HepG2 (cell line): Measurements from ENCODE around the gene SDC4. TPM values are rescaled to one million over a fixed set of nuclear protein-coding genes. Genes with fewer than 3 reads are reported as not detected.
A peak's percentile ranks its signal among the peaks of the same experiment; 100 is the strongest.

Source experiments
- CBX1 ChIP-seq: IDR thresholded peaks from one replicate; pipeline ENCODE4 v1.6.1; 2016; ENCODE audit warnings: antibody characterized with exemption, low read depth
- GZF1 ChIP-seq: sonication (generic); formaldehyde crosslinking; IDR thresholded peaks from 2 replicates; pipeline ENCODE4 v1.5.1; 2020; ENCODE audit warnings: mild to moderate bottlenecking, missing genetic modification reagents
- JARID2 ChIP-seq: sonication (generic); formaldehyde crosslinking; IDR thresholded peaks from 2 replicates; pipeline ENCODE4 v1.8.1; 2023; ENCODE audit warnings: missing genetic modification reagents, inconsistent platforms; ENCODE audit not compliant: insufficient replicate concordance
- MAFG ChIP-seq: sonication (generic); formaldehyde crosslinking; IDR thresholded peaks from 2 replicates; pipeline ENCODE4 v1.5.1; 2020; ENCODE audit warnings: mild to moderate bottlenecking, missing genetic modification reagents
- NR2F6 ChIP-seq, 2 experiments: IDR thresholded peaks; 2 replicates each; pipeline ENCODE4 v1.6.1; 2016; ENCODE audit warnings: antibody characterized with exemption in 1 of 2, mild to moderate bottlenecking in 1 of 2
- TARDBP ChIP-seq: sonication (generic); formaldehyde crosslinking; IDR thresholded peaks from 2 replicates; pipeline ENCODE4 v1.8.0; 2022; ENCODE audit warnings: mild to moderate bottlenecking, missing genetic modification reagents
- ZBTB34 ChIP-seq: sonication (generic); formaldehyde crosslinking; IDR thresholded peaks from 2 replicates; pipeline ENCODE4 v1.8.0; 2022; ENCODE audit warnings: mild to moderate bottlenecking, missing genetic modification reagents
- ZEB1 ChIP-seq: IDR thresholded peaks from 2 replicates; pipeline ENCODE4 v1.6.1; 2012; ENCODE audit warnings: mild to moderate bottlenecking, low read depth, inconsistent platforms; ENCODE audit not compliant: insufficient replicate concordance
- ZNF44 ChIP-seq: sonication (generic); formaldehyde crosslinking; IDR thresholded peaks from 2 replicates; pipeline ENCODE4 v1.5.1; 2020; ENCODE audit warnings: mild to moderate bottlenecking, missing genetic modification reagents
- ZNF530 ChIP-seq: sonication (generic); formaldehyde crosslinking; IDR thresholded peaks from 2 replicates; pipeline ENCODE4 v1.5.0; 2020; ENCODE audit warnings: low read depth, mild to moderate bottlenecking, missing genetic modification reagents
- ZNF569 ChIP-seq: sonication (generic); formaldehyde crosslinking; IDR thresholded peaks from 2 replicates; pipeline ENCODE4 v1.5.0; 2020; ENCODE audit warnings: mild to moderate bottlenecking, missing genetic modification reagents, moderate library complexity, borderline replicate concordance
- ZNF710 ChIP-seq: sonication (generic); formaldehyde crosslinking; IDR thresholded peaks from 2 replicates; pipeline ENCODE4 v1.5.0; 2020; ENCODE audit warnings: mild to moderate bottlenecking, missing genetic modification reagents, borderline replicate concordance
- ZNF737 ChIP-seq: sonication (generic); formaldehyde crosslinking; IDR thresholded peaks from 2 replicates; pipeline ENCODE4 v1.5.0; 2020; ENCODE audit warnings: missing genetic modification reagents, mild to moderate bottlenecking, borderline replicate concordance
- ZNF816 ChIP-seq: sonication (generic); formaldehyde crosslinking; IDR thresholded peaks from 2 replicates; pipeline ENCODE4 v1.8.0; 2022; ENCODE audit warnings: missing genetic modification reagents, mild to moderate bottlenecking, borderline replicate concordance
- ZSCAN29 ChIP-seq: sonication (generic); formaldehyde crosslinking; conservative IDR thresholded peaks from 2 replicates; pipeline ENCODE4 v1.4.0; 2020; ENCODE audit warnings: mild to moderate bottlenecking, missing genetic modification reagents
- ZXDC ChIP-seq: sonication (generic); formaldehyde crosslinking; IDR thresholded peaks from 2 replicates; pipeline ENCODE4 v1.5.0; 2020; ENCODE audit warnings: mild to moderate bottlenecking, missing genetic modification reagents
- polyA plus RNA-seq, 8 experiments: library from polyadenylated mRNA; depleted of rRNA in 3 of 8; stranded (reverse) in 7 of 8; unstranded in 1 of 8; fragments of >200 nt; fragmentation: Illumina TruSeq in 4 of 8; extraction: Trizol in 4 of 8; gene quantifications; 2 replicates each; pipeline versions ENCODE4 v1.2.1 to v1.2.3, GENCODE V29; 2011 to 2016; ENCODE audit warnings: low read depth in 4 of 8, missing spikeins in 1 of 8, mixed read lengths in 1 of 8; ENCODE audit not compliant: insufficient read depth in 1 of 8
- total RNA-seq, 5 experiments: library from RNA; depleted of rRNA; stranded (reverse); fragments of >200 nt; fragmentation: Illumina TruSeq; extraction: Trizol; gene quantifications; 2 replicates each; pipeline ENCODE4 v1.2.3, GENCODE V29; 2016; ENCODE audit warnings: low read depth in 1 of 5
- TF ChIP-seq, protein P1 (sequence below): sonication (generic); formaldehyde crosslinking; IDR thresholded peaks from 2 replicates; pipeline ENCODE4 v1.8.0; 2022; ENCODE audit warnings: low read depth, missing genetic modification reagents
- TF ChIP-seq, protein P2 (sequence below), 2 experiments: fragments of 450-650 bp in 1 of 2; sonication (generic) in 1 of 2; formaldehyde crosslinking; IDR thresholded peaks; 2 replicates each; pipeline versions ENCODE4 v1.5.0 to v1.8.0; 2020 to 2022; ENCODE audit warnings: mild to moderate bottlenecking in 1 of 2, missing genetic modification reagents in 1 of 2

SDC4 gene
- total and polyA plus RNA-seq, 2 of the 13 experiments (the other 11 are each of a cell fraction or from before 2014, with no cell fraction given), result 49.0 to 65.1 TPM

GRCh38 chr20:45343532-45344167, 4.6 kb downstream of the SDC4 start (continued):
- TF ChIP-seq ZNF710 (peak; percentile 8; the same call in 1 of the 2 replicates), GZF1 (CRISPR knock-in tag) (no peak), ZEB1 (peak; percentile 8), ZSCAN29 (CRISPR knock-in tag) (peak; percentile 85; the same call in 1 of the 2 replicates), ZNF569 (CRISPR knock-in tag) (no peak), NR2F6 (IDR thresholded peaks at IDR 0.05) (peak; percentile 11), NR2F6 (CRISPR knock-in tag; IDR thresholded peaks at IDR 0.05) (no peak), ZBTB34 (0 out of 2 replicates have a peak, but pooled peaks have one; percentile 64), JARID2 (CRISPR knock-in tag) (peak; percentile 70), TARDBP (peak; percentile 64; the same call in 1 of the 2 replicates), ZNF737 (0 out of 2 replicates have a peak, but pooled peaks have one; percentile 54), ZNF816 (CRISPR knock-in tag) (peak; percentile 86; the same call in 1 of the 2 replicates), CBX1 (peak; percentile 20), ZNF44 (CRISPR knock-in tag) (no peak), ZNF530 (no peak), MAFG (no peak), ZXDC (CRISPR knock-in tag) (no peak; the same call in 1 of the 2 replicates)
- TF ChIP-seq, protein P1, sequence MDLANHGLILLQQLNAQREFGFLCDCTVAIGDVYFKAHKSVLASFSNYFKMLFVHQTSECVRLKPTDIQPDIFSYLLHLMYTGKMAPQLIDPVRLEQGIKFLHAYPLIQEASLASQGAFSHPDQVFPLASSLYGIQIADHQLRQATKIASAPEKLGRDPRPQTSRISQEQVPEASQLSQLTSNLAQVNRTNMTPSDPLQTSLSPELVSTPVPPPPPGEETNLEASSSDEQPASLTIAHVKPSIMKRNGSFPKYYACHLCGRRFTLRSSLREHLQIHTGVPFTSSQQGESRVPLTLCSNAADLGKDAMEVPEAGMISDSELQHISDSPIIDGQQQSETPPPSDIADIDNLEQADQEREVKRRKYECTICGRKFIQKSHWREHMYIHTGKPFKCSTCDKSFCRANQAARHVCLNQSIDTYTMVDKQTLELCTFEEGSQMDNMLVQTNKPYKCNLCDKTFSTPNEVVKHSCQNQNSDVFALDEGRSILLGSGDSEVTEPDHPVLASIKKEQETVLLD, result no peak
- TF ChIP-seq, protein P2, sequence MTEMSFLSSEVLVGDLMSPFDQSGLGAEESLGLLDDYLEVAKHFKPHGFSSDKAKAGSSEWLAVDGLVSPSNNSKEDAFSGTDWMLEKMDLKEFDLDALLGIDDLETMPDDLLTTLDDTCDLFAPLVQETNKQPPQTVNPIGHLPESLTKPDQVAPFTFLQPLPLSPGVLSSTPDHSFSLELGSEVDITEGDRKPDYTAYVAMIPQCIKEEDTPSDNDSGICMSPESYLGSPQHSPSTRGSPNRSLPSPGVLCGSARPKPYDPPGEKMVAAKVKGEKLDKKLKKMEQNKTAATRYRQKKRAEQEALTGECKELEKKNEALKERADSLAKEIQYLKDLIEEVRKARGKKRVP (CRISPR knock-in tag; IDR thresholded peaks at IDR 0.05), result peak; percentile 39 to 59; a peak in 1 of 4 replicates
